Measurements from ENCODE around the gene HS3ST1. TPM values are rescaled to one million over a fixed set of nuclear protein-coding genes. Genes with fewer than 3 reads are reported as not detected.
"Not testable (repeated sequence)": the region's sequence is repeated elsewhere in the genome, so short reads cannot be mapped to it uniquely, and the experiment has no call there.

Gene HS3ST1
- total RNA-seq, 1 donor from 2014 or later: not detected

- no peaks in the 10 kb centered on the region for H3K27me3 ChIP-seq
Measured at GRCh38 chr4:11397146-11397545, 31.5 kb downstream of the HS3ST1 start.

GRCh38 chr4:11393551-11393950 is 35.1 kb downstream of the HS3ST1 start:
- H3K27ac Mint-ChIP-seq: no peak overlapping the region
- no peaks in the 10 kb centered on the region for H3K36me3 ChIP-seq
- H3K4me1 ChIP-seq: no peaks in the 10 kb centered on the region
- no peaks in the 10 kb centered on the region for H4K20me1 ChIP-seq (ENCODE audit: low read depth)
- H2AFZ ChIP-seq (replicated peaks): no peak overlapping the region
- DNase-seq (ENCODE audit: low spot score): no peak
- H3K79me2 ChIP-seq (ENCODE audit: low read depth): no peaks in the 10 kb centered on the region
- no peak overlapping the region for H3K4me3 ChIP-seq
- H3K4me2 ChIP-seq: no peak overlapping the region
- H3K27me3 Mint-ChIP-seq (ENCODE audit: insufficient read depth, low read depth): no peaks in the 10 kb centered on the region
- TF ChIP-seq EZH2 (IDR thresholded peaks at IDR 0.05) (no peak), EZH2phosphoT487 (IDR thresholded peaks at IDR 0.05) (no peak), CTCF (IDR thresholded peaks at IDR 0.05) (no peak)
- H3K27me3 ChIP-seq: no peaks in the 10 kb centered on the region
- H3F3A ChIP-seq (ENCODE audit: low read depth): no peaks in the 10 kb centered on the region
- no peak overlapping the region for H3K9ac ChIP-seq
- no peaks in the 10 kb centered on the region for H3K9me3 ChIP-seq (ENCODE audit: low read depth)
- H3K27ac ChIP-seq: no peak overlapping the region
- peaks cover 20% of the 10 kb centered on the region for H3K4me1 Mint-ChIP-seq
- peaks cover 3% of the 10 kb centered on the region for H3K36me3 Mint-ChIP-seq
- H3K9me3 Mint-ChIP-seq: no peaks in the 10 kb centered on the region
- no peak overlapping the region for H3K4me3 Mint-ChIP-seq

More at GRCh38 chr4:11397146-11397545, 31.5 kb downstream of the HS3ST1 start:
- H4K20me1 ChIP-seq (ENCODE audit: low read depth): no peaks in the 10 kb centered on the region
- Mint-ChIP-seq H3K36me3 (peaks cover 14% of the 10 kb centered on the region), H3K4me1 (peaks cover 20% of the 10 kb centered on the region), H3K9me3 (peaks cover 9% of the 10 kb centered on the region), H3K27ac (no peak overlapping the region), H3K27me3 (ENCODE audit: insufficient read depth, low read depth) (no peaks in the 10 kb centered on the region), H3K4me3 (no peak overlapping the region)
- H3K4me3 ChIP-seq: no peak overlapping the region
- no peaks in the 10 kb centered on the region for H3F3A ChIP-seq (ENCODE audit: low read depth)
- H3K9me3 ChIP-seq (ENCODE audit: low read depth): no peaks in the 10 kb centered on the region
- TF ChIP-seq EZH2phosphoT487 (IDR thresholded peaks at IDR 0.05) (no peak), CTCF (IDR thresholded peaks at IDR 0.05) (no peak), EZH2 (IDR thresholded peaks at IDR 0.05) (no peak)
- no peak for DNase-seq (ENCODE audit: low spot score)
- no peaks in the 10 kb centered on the region for H3K79me2 ChIP-seq (ENCODE audit: low read depth)
- no peaks in the 10 kb centered on the region for H3K4me1 ChIP-seq
- no peaks in the 10 kb centered on the region for H3K36me3 ChIP-seq
- no peak overlapping the region for H3K4me2 ChIP-seq
- H3K27ac ChIP-seq: no peak overlapping the region
- H2AFZ ChIP-seq (replicated peaks): no peak overlapping the region
- H3K9ac ChIP-seq: no peak overlapping the region

- H3K4me1 ChIP-seq; H3K36me3 ChIP-seq; DNase-seq (ENCODE audit: low spot score); H3F3A ChIP-seq (ENCODE audit: low read depth); H3K27ac ChIP-seq; H3K27me3 Mint-ChIP-seq (ENCODE audit: insufficient read depth, low read depth); H3K4me2 ChIP-seq; H3K9ac ChIP-seq; H3K4me3 ChIP-seq; H3K27me3 ChIP-seq; H3K9me3 ChIP-seq (ENCODE audit: low read depth); H2AFZ ChIP-seq (replicated peaks); H3K36me3 Mint-ChIP-seq; H3K4me1 Mint-ChIP-seq; H3K79me2 ChIP-seq (ENCODE audit: low read depth); H3K27ac Mint-ChIP-seq; H3K4me3 Mint-ChIP-seq; H4K20me1 ChIP-seq (ENCODE audit: low read depth): not testable (repeated sequence)
- peaks cover 15% of the 10 kb centered on the region for H3K9me3 Mint-ChIP-seq
Measured at GRCh38 chr4:11384072-11384471, 44.6 kb downstream of the HS3ST1 start.

DNA sequence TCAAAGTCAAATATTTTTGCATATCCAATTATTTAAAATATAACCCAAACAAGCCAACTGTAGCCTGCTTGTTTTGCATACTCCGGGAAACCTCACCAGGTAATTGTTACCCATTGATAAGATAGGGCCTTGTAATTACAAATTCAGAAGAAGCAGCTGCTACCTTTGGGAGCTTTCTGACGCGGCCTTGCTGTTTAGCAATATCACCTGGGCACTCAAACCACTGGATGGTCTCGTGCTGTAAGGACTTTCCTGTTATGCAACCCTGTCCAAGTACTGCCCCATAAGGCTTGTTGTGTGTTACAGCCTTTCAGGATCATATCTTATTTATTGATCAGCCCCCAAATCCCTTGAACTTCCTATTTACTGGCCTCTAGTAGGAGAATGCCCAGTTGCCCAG is 52.1 kb downstream of the HS3ST1 start:
- no peak overlapping the region for H3K4me3 ChIP-seq
- no peaks in the 10 kb centered on the region for H3K27me3 ChIP-seq
- H3K79me2 ChIP-seq (ENCODE audit: low read depth): no peaks in the 10 kb centered on the region
- Mint-ChIP-seq H3K27me3 (ENCODE audit: insufficient read depth, low read depth) (peaks cover 2% of the 10 kb centered on the region), H3K9me3 (no peaks in the 10 kb centered on the region), H3K27ac (no peak overlapping the region), H3K4me3 (no peak overlapping the region), H3K36me3 (no peaks in the 10 kb centered on the region), H3K4me1 (no peaks in the 10 kb centered on the region)
- no peaks in the 10 kb centered on the region for H3K36me3 ChIP-seq
- H3K9me3 ChIP-seq (ENCODE audit: low read depth): no peaks in the 10 kb centered on the region
- H2AFZ ChIP-seq (replicated peaks): no peak overlapping the region
- TF ChIP-seq CTCF (IDR thresholded peaks at IDR 0.05): no peak
- no peak overlapping the region for H3K4me2 ChIP-seq
- H3K27ac ChIP-seq: no peak overlapping the region
- no peak overlapping the region for H3K9ac ChIP-seq
- no peaks in the 10 kb centered on the region for H4K20me1 ChIP-seq (ENCODE audit: low read depth)
- no peaks in the 10 kb centered on the region for H3K4me1 ChIP-seq
- H3F3A ChIP-seq (ENCODE audit: low read depth): no peaks in the 10 kb centered on the region
- no peak for DNase-seq (ENCODE audit: low spot score)
